HepG2 (cell line): ENCODE results near the gene CNPY4. TPM values are rescaled to one million over a fixed set of nuclear protein-coding genes. Genes with fewer than 3 reads are reported as not detected.

Source experiments
- CEBPG ChIP-seq: IDR thresholded peaks from 2 replicates; pipeline ENCODE4 v1.6.1; 2016
- ELF3 ChIP-seq: IDR thresholded peaks from 2 replicates; pipeline ENCODE4 v1.6.1; 2016; ENCODE audit warnings: missing genetic modification reagents, missing compliant biosample characterization
- GPBP1L1 ChIP-seq: sonication (generic); formaldehyde crosslinking; IDR thresholded peaks from 2 replicates; pipeline ENCODE4 v1.5.0; 2020; ENCODE audit warnings: mild to moderate bottlenecking, missing genetic modification reagents
- GTF3A ChIP-seq: sonication (generic); formaldehyde crosslinking; conservative IDR thresholded peaks from 2 replicates; pipeline ENCODE4 v1.4.0; 2020; ENCODE audit warnings: mild to moderate bottlenecking, missing genetic modification reagents
- KLF13 ChIP-seq: sonication (generic); formaldehyde crosslinking; IDR thresholded peaks from 2 replicates; pipeline ENCODE4 v1.4.0; 2020; ENCODE audit warnings: mild to moderate bottlenecking, missing genetic modification reagents
- MXD4 ChIP-seq: IDR thresholded peaks from 2 replicates; pipeline ENCODE4 v1.6.1; 2016; ENCODE audit warnings: mild to moderate bottlenecking, missing biosample characterization, missing genetic modification reagents
- NR3C1 ChIP-seq: sonication (generic); formaldehyde crosslinking; IDR thresholded peaks from 2 replicates; pipeline ENCODE4 v1.4.0; 2020; ENCODE audit warnings: missing genetic modification reagents
- PAF1 ChIP-seq: IDR thresholded peaks from 2 replicates; pipeline ENCODE4 v1.6.1; 2016; ENCODE audit warnings: missing genetic modification reagents, missing compliant biosample characterization
- POGK ChIP-seq: sonication (generic); formaldehyde crosslinking; conservative IDR thresholded peaks from 2 replicates; pipeline ENCODE4 v1.8.0; 2022; ENCODE audit warnings: mild to moderate bottlenecking, moderate library complexity, missing genetic modification reagents
- SETDB1 ChIP-seq: sonication (generic); formaldehyde crosslinking; IDR thresholded peaks from 2 replicates; pipeline ENCODE4 v1.5.1; 2020; ENCODE audit warnings: missing genetic modification reagents, mild to moderate bottlenecking, borderline replicate concordance
- SMAD1 ChIP-seq: sonication (generic); formaldehyde crosslinking; IDR thresholded peaks from 2 replicates; pipeline ENCODE4 v1.4.0; 2020; ENCODE audit warnings: missing genetic modification reagents, low read depth, mild to moderate bottlenecking, borderline replicate concordance
- SMYD3 ChIP-seq: sonication (generic); formaldehyde crosslinking; IDR thresholded peaks from 2 replicates; pipeline ENCODE4 v1.8.1; 2023; ENCODE audit warnings: mild to moderate bottlenecking, missing genetic modification reagents
- ZC3H4 ChIP-seq: sonication (generic); formaldehyde crosslinking; IDR thresholded peaks from 2 replicates; pipeline ENCODE4 v1.4.0; 2020; ENCODE audit warnings: missing genetic modification reagents, borderline replicate concordance
- ZNF331 ChIP-seq: sonication (generic); formaldehyde crosslinking; IDR thresholded peaks from 2 replicates; pipeline ENCODE4 v1.4.0; 2020; ENCODE audit warnings: missing genetic modification reagents
- ZNF577 ChIP-seq: sonication (generic); formaldehyde crosslinking; IDR thresholded peaks from 2 replicates; pipeline ENCODE4 v1.4.0; 2020; ENCODE audit warnings: mild to moderate bottlenecking, low read depth, missing genetic modification reagents, borderline replicate concordance
- ZNF672 ChIP-seq: sonication (generic); formaldehyde crosslinking; IDR thresholded peaks from 2 replicates; pipeline ENCODE4 v1.8.1; 2022; ENCODE audit warnings: missing genetic modification reagents
- ZNF713 ChIP-seq: sonication (generic); formaldehyde crosslinking; IDR thresholded peaks from 2 replicates; pipeline ENCODE4 v1.4.0; 2020; ENCODE audit warnings: mild to moderate bottlenecking, missing genetic modification reagents
- ZNF788 ChIP-seq: sonication (generic); formaldehyde crosslinking; IDR thresholded peaks from 2 replicates; pipeline ENCODE4 v1.5.0; 2020; ENCODE audit warnings: mild to moderate bottlenecking, missing genetic modification reagents, borderline replicate concordance
- polyA plus RNA-seq, 8 experiments: library from polyadenylated mRNA; depleted of rRNA in 3 of 8; stranded (reverse) in 7 of 8; unstranded in 1 of 8; fragments of >200 nt; fragmentation: Illumina TruSeq in 4 of 8; extraction: Trizol in 4 of 8; gene quantifications; 2 replicates each; pipeline versions ENCODE4 v1.2.1 to v1.2.3, GENCODE V29; 2011 to 2016; ENCODE audit warnings: low read depth in 4 of 8, missing spikeins in 1 of 8, mixed read lengths in 1 of 8; ENCODE audit not compliant: insufficient read depth in 1 of 8
- total RNA-seq, 5 experiments: library from RNA; depleted of rRNA; stranded (reverse); fragments of >200 nt; fragmentation: Illumina TruSeq; extraction: Trizol; gene quantifications; 2 replicates each; pipeline ENCODE4 v1.2.3, GENCODE V29; 2016; ENCODE audit warnings: low read depth in 1 of 5
- TF ChIP-seq, protein P1 (sequence below): sonication (generic); formaldehyde crosslinking; IDR thresholded peaks from 2 replicates; pipeline ENCODE4 v1.5.0; 2020; ENCODE audit warnings: missing genetic modification reagents
- TF ChIP-seq, protein P2 (sequence below), 2 experiments: sonication (generic) in 1 of 2; formaldehyde crosslinking in 1 of 2; IDR thresholded peaks; 2 replicates each; pipeline versions ENCODE4 v1.4.0 to v1.6.1; 2016 to 2020; ENCODE audit warnings: borderline replicate concordance in 1 of 2, low read depth in 1 of 2, mild to moderate bottlenecking in 1 of 2, missing genetic modification reagents in 1 of 2
- TF ChIP-seq, protein P3 (sequence below): sonication (generic); formaldehyde crosslinking; IDR thresholded peaks from 2 replicates; pipeline ENCODE4 v1.8.1; 2022; ENCODE audit warnings: mild to moderate bottlenecking, missing genetic modification reagents

The CNPY4 gene
- total and polyA plus RNA-seq, 2 of the 13 experiments (the other 11 are each of a cell fraction or from before 2014, with no cell fraction given) = 6.2 to 12.7 TPM

DNA sequence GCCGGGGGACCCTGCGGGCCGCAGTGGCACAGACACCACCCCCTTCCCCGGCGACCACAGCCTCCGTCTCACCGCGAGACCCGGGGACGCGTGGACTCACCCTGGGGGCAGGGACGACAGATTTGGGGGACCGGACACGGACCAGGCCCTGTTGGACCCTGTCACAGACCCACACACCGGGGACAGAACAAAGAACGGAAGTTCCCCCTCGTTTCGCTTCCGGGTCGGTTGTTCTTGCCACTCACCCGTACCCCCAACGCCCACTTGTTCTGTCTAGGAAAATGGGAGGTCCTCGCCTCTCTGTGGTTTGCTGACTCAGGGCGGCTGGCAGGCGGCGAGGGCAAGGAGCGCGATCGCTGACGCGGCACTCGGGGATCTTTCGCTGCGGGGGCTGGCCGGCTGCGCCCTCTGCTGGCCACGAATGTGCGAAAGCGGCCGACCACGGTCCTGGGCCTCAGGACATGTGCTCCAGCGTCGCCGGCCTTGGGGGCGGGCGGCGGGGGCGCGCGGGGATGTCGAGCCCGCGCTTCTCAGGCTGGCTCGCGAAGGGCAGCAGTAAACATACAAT is 37.8 kb upstream of the CNPY4 start, which contains the start of gene ZNF3 (continued):
- TF ChIP-seq, protein P1, sequence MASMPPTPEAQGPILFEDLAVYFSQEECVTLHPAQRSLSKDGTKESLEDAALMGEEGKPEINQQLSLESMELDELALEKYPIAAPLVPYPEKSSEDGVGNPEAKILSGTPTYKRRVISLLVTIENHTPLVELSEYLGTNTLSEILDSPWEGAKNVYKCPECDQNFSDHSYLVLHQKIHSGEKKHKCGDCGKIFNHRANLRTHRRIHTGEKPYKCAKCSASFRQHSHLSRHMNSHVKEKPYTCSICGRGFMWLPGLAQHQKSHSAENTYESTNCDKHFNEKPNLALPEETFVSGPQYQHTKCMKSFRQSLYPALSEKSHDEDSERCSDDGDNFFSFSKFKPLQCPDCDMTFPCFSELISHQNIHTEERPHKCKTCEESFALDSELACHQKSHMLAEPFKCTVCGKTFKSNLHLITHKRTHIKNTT (CRISPR knock-in tag) = no peak
- TF ChIP-seq CEBPG (CRISPR knock-in tag) = peak; percentile 56
- TF ChIP-seq GPBP1L1 (CRISPR knock-in tag) = no peak
- no peak for TF ChIP-seq ZNF672
- peak; percentile 91; the same call in 1 of the 2 replicates for TF ChIP-seq ZNF331 (CRISPR knock-in tag)
- peak; percentile 52; the same call in 1 of the 2 replicates for TF ChIP-seq SMYD3 (CRISPR knock-in tag)
- peak; percentile 91 for TF ChIP-seq POGK (CRISPR knock-in tag)
- no peak; the same call in 1 of the 2 replicates for TF ChIP-seq GTF3A
- TF ChIP-seq SETDB1 (CRISPR knock-in tag) = no peak
- no peak for TF ChIP-seq ZNF577 (CRISPR knock-in tag)
- TF ChIP-seq ELF3 = peak; percentile 38
- no peak for TF ChIP-seq ZNF713 (CRISPR knock-in tag)
- peak; percentile 95; the same call in 1 of the 2 replicates for TF ChIP-seq ZNF788 (CRISPR knock-in tag)
- TF ChIP-seq SMAD1 = peak; percentile 77; the same call in 1 of the 2 replicates
- TF ChIP-seq, protein P2, sequence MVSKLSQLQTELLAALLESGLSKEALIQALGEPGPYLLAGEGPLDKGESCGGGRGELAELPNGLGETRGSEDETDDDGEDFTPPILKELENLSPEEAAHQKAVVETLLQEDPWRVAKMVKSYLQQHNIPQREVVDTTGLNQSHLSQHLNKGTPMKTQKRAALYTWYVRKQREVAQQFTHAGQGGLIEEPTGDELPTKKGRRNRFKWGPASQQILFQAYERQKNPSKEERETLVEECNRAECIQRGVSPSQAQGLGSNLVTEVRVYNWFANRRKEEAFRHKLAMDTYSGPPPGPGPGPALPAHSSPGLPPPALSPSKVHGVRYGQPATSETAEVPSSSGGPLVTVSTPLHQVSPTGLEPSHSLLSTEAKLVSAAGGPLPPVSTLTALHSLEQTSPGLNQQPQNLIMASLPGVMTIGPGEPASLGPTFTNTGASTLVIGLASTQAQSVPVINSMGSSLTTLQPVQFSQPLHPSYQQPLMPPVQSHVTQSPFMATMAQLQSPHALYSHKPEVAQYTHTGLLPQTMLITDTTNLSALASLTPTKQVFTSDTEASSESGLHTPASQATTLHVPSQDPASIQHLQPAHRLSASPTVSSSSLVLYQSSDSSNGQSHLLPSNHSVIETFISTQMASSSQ (IDR thresholded peaks at IDR 0.05; ENCODE audit: low read depth) = peak; percentile 24; the same call in 1 of the 2 replicates
- TF ChIP-seq, protein P2 (CRISPR knock-in tag; IDR thresholded peaks at IDR 0.05; ENCODE audit: borderline replicate concordance) = peak; percentile 83
- no peak for TF ChIP-seq ZC3H4
- TF ChIP-seq MXD4 (CRISPR knock-in tag) = peak; percentile 96
- no peak for TF ChIP-seq PAF1 (CRISPR knock-in tag)
- TF ChIP-seq, protein P3, sequence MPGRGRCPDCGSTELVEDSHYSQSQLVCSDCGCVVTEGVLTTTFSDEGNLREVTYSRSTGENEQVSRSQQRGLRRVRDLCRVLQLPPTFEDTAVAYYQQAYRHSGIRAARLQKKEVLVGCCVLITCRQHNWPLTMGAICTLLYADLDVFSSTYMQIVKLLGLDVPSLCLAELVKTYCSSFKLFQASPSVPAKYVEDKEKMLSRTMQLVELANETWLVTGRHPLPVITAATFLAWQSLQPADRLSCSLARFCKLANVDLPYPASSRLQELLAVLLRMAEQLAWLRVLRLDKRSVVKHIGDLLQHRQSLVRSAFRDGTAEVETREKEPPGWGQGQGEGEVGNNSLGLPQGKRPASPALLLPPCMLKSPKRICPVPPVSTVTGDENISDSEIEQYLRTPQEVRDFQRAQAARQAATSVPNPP (CRISPR knock-in tag) = no peak; the same call in 1 of the 2 replicates
- TF ChIP-seq KLF13 (CRISPR knock-in tag) = no peak
- no peak for TF ChIP-seq NR3C1
